LNCaP clone FGC (cell line): ENCODE results near the gene SLC24A3.

Experiments
- DNase-seq: peaks from one replicate; pipeline ENCODE4 v3.0.0-alpha.2; 2011; ENCODE audit warnings: low read depth
- H3K4me3 ChIP-seq: 2 replicates; pipeline ENCODE4 v1.5.1; 2011; ENCODE audit warnings: mild to moderate bottlenecking, low read depth, low read length, control low read depth
- TF ChIP-seq, protein P1 (sequence below): IDR thresholded peaks from 2 replicates; pipeline ENCODE4 v1.5.1; 2012; ENCODE audit warnings: mild to moderate bottlenecking; ENCODE audit not compliant: control insufficient read depth, insufficient read depth; ENCODE audit errors: extremely low read depth

The SLC24A3 gene

DNA sequence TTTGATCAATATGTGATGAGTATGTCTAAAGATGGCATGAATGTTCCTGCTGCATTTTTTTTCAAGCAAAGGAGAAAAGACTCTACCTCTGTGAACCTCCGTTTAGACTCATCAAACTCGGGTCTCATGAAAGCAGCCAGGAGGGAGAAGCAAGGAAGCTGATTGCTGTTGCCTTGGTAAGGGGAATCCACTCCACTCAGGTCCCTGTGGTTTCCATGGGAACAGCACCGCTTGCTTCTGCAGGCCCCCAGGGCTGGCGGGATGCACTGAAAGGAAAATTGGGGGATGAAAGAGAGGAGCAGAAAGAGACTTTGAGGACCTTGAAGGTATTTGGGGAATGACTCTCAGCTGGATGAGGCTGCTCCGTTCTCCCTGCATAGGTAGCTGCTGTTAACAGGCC, 296.0 kb downstream of the SLC24A3 start:
- DNase-seq = no peak
- TF ChIP-seq, protein P1, sequence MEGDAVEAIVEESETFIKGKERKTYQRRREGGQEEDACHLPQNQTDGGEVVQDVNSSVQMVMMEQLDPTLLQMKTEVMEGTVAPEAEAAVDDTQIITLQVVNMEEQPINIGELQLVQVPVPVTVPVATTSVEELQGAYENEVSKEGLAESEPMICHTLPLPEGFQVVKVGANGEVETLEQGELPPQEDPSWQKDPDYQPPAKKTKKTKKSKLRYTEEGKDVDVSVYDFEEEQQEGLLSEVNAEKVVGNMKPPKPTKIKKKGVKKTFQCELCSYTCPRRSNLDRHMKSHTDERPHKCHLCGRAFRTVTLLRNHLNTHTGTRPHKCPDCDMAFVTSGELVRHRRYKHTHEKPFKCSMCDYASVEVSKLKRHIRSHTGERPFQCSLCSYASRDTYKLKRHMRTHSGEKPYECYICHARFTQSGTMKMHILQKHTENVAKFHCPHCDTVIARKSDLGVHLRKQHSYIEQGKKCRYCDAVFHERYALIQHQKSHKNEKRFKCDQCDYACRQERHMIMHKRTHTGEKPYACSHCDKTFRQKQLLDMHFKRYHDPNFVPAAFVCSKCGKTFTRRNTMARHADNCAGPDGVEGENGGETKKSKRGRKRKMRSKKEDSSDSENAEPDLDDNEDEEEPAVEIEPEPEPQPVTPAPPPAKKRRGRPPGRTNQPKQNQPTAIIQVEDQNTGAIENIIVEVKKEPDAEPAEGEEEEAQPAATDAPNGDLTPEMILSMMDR = no peak
- H3K4me3 ChIP-seq = no peak overlapping the region

DNA sequence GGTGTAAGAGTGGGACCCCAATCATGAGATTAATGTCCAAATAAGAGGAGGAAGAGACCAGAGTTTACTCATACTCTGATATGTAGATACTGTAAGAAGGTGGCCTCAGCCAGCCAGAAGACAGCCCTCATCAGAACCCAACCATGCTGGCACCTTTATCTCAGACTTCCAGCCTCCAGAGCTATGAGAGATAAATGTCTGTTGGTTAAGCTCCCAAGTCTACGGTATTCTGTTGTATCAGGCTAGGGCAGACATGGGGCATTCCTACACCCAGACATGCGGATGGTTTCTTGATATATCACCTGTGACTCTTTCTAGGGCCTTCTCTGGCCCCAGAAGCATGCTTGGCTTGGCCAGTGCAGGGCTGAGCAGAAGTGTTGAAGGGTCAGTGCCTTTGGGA, 298.2 kb downstream of the SLC24A3 start:
- no peak overlapping the region for H3K4me3 ChIP-seq
- TF ChIP-seq, protein P1 = no peak
- DNase-seq = no peak

DNA sequence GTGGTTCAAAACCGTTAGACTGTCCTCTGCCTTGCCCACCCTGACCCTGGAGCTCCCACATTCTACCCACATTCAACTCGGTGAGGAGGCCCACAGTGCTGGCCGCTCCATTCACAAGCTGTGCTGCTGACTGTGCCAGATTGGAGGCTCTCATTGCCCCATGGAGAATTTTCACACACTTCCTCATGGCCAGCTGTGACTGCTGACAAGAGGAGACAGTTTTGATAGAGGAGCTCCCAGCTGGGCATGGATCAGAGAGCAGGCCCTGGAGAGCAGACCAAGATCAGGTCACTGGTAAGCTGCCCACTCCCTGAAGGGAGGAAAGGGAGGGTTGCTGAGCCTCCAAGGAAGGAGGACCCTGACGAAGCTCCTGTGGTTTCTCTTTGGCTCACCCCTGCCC, 299.5 kb downstream of the SLC24A3 start:
- no peak overlapping the region for H3K4me3 ChIP-seq
- TF ChIP-seq, protein P1 = no peak
- no peak for DNase-seq

DNA sequence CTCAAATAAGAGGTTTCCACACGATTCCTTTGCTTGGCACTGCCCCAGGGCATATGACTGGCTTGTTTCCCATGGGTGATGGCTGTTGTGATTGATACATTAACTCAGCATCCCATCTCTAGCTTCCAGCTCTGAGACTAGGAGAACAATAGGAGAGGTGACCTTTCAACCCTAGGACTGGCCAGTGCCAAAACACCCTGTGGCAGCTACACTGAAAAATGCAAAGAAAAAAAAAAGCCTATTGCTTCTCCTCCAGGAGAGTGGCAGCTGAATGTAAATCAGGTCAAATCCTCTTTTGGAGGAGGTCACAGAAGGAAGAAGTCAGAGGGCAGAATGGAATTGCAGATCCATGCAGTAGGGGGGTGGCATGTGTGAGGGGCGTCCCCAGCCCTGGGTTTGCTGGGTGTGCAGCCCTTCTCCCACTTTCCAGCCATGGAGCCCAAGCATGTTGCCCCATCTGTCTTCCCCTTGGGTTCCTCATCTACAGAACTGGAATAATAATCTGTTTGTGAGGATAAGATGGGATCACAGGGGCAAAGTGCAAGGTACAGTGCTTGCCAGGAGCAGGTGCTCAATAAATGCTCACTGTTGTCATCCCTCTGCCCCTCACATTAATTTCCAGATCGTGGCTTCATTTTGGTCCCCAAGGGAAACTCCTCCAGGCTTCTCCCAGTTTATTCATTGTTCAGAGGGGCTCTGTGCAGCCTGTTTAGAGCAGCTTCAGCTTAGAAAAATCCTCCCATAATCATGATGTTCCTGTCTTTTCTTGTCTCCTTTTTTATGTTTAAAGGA, 300.6 kb downstream of the SLC24A3 start:
- no peak for DNase-seq
- no peak overlapping the region for H3K4me3 ChIP-seq
- TF ChIP-seq, protein P1 = no peak

DNA sequence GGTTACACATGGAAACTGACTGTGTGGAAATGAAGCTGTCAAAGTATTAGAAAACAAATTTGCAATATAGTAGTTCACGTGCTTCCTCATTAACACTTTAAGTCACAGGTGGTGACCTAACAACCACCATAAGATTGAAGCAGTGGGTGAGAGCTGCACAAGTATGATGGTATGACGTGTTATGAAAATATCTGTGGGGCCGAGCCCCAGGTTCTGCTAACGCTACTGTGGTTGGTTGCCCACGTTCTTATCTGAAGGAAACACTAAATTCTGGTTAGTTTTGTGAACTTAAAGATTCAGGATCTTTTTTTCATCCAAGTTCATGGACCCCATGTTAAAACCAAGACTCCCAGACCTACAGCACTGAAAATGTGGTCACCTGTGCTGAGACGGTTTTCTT, 302.6 kb downstream of the SLC24A3 start:
- H3K4me3 ChIP-seq = no peak overlapping the region
- TF ChIP-seq, protein P1 = no peak
- DNase-seq = no peak

DNA sequence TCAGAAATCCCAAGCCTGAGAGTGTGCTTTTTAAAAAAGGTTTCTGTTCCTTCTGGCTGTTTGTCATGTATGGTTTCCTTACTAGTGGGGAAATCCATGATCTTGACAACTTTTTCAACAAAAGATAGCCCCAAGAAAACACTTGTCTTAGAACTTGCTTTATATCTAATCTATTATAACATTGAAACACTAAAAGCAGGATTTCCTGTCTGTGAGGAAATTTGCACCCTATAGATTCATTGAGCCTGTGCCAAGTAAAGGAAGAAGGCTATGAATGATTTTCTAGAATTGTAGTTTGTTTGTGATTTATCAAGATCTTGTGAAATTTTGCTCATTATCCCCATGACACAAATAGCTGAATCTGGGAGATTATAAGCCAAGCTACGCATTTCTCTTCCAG, 307.0 kb downstream of the SLC24A3 start:
- DNase-seq = no peak
- no peak overlapping the region for H3K4me3 ChIP-seq
- TF ChIP-seq, protein P1 = no peak

DNA sequence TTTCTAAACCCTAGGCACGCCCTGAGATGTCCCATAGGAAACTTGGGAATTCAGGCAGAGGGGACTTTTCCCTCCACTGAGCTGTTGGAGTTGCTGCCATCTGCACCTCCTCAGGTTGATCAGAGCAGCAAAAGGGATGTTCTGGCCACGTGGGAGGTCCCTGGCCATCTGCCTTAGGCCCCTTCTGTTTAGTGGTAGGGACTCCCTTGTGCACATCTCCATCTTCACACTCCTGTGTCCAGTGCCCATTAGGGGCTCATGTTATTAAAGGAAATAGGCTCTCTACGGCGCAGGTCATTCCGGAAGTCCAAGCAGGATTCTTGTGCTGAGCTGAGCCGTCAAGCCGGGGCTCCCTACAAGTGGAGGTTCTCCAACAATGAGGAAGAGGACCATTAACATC, 307.8 kb downstream of the SLC24A3 start:
- TF ChIP-seq, protein P1 = no peak
- H3K4me3 ChIP-seq = no peak overlapping the region
- no peak for DNase-seq
